Stimulated activated memory B cell treated with anti-CD40 and anti-IgM and Interleukin-4, amounts not matched to agents 10 μg/mL and 1 μg/mL and 100 μg/mL, for 72 hours (primary cell): ENCODE results near the gene SLC4A5.

Source experiments
- ATAC-seq: fragments of 150-1000 bp; cut with Tn5 transposase; 2 replicates; pipeline ENCODE4 v1.10.0; 2021
- H3K27ac Mint-ChIP-seq: one replicate; pipeline ENCODE4 v1.8.0; 2022; ENCODE audit warnings: mild to moderate bottlenecking, mixed read lengths
- H3K27me3 Mint-ChIP-seq: one replicate; pipeline ENCODE4 v1.8.0; 2022; ENCODE audit warnings: mixed read lengths
- H3K36me3 Mint-ChIP-seq: one replicate; pipeline ENCODE4 v1.8.0; 2022; ENCODE audit warnings: mixed read lengths
- H3K4me1 Mint-ChIP-seq: one replicate; pipeline ENCODE4 v1.8.0; 2022; ENCODE audit warnings: mixed read lengths
- H3K4me3 Mint-ChIP-seq: one replicate; pipeline ENCODE4 v1.8.0; 2022; ENCODE audit warnings: mild to moderate bottlenecking, moderate library complexity, mixed read lengths
- H3K9me3 Mint-ChIP-seq: one replicate; pipeline ENCODE4 v1.8.0; 2022; ENCODE audit warnings: mixed read lengths

The SLC4A5 gene

DNA sequence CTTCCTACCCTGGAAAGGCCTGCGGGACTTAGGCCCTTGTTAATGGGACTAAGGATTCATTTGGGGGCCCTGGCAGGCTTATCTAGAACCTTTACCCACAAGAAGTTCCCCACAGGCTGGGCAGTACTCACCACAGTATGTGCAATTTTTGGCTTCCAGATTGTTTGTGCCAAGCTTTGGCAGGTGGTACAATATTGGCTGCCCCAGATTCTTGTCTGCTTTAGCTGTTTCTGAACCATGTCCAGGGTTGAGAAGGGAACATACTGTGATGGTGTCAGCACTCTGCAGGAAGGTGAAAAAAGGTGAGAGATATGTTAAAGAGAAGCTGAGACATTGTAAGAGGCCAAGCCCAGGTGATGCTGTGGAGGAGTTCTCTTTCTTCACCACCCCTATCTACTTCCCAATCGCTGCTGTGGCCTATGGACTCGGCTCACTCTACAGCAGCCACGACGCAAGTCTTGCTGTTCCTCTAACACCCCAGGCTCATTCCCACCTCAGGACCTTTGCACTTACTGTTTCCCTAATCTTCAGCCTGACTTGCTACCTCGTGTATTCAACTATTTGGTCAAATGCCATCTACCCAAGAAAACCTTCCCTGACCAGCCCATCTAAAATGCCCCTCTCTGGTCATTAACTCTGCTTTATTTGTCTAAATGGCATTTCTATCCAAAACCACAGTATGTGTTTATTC, 9.2 kb downstream of the SLC4A5 start:
- Mint-ChIP-seq H3K4me3 (no peak overlapping the region), H3K27ac (no peak overlapping the region), H3K4me1 (no peaks in the 10 kb centered on the region), H3K9me3 (no peaks in the 10 kb centered on the region), H3K36me3 (peaks cover 9% of the 10 kb centered on the region), H3K27me3 (no peaks in the 10 kb centered on the region)
- ATAC-seq, result no peak

DNA sequence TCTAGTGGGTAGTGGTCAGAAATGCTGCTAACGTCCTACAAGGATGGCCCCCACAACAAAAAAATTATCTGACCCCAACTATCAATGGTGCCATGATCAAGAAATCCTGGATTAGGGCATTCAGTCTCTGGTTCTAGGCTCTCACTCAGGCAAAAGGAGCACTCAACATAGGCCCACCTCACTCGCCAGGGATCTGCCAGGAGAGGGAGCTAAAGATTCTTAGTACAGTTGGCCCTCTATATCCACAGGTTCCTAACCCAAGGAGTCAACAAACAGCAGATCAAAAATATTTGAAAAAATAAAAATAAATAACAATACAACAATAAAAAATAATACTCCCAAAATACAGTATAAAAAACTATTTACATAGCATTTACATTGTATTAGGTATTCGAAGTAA, 10.0 kb downstream of the SLC4A5 start:
- peaks cover 9% of the 10 kb centered on the region for H3K36me3 Mint-ChIP-seq
- no peaks in the 10 kb centered on the region for H3K9me3 Mint-ChIP-seq
- no peaks in the 10 kb centered on the region for H3K27me3 Mint-ChIP-seq
- H3K4me3 Mint-ChIP-seq, result no peak overlapping the region
- ATAC-seq, result no peak
- no peak overlapping the region for H3K27ac Mint-ChIP-seq
- no peaks in the 10 kb centered on the region for H3K4me1 Mint-ChIP-seq

DNA sequence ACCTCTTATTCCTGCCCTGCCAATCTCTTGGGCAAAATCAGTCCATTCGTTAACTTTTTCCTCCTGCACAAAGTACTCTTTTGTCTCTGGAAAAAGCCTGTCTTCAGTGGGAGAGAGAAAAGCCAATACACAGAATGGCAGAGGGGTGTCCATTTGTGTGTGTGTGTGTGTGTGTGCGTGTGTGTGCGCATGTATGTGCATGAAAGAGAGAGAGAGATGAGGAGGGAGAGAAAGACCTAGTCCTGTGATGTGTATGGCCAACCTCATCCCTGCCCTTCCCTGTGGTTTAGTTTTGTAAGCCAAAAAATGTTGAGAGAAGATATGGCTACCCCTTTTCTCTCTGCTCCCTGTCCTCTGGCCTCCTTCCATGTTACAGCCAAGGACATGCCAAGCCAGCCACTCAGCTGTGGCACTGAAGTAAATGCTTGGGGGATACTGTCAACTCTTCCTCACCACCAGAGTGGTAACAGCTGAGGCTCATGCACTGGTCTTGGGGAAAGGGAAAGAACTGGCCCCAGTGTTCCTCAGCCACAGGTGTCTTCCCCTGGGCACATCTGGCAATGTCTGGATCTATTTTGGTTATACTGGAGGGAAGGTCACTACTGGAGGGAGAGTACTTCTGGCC, 10.6 kb downstream of the SLC4A5 start:
- no peaks in the 10 kb centered on the region for H3K27me3 Mint-ChIP-seq
- ATAC-seq, result no peak
- no peaks in the 10 kb centered on the region for H3K9me3 Mint-ChIP-seq
- H3K36me3 Mint-ChIP-seq, result peaks cover 9% of the 10 kb centered on the region
- H3K27ac Mint-ChIP-seq, result no peak overlapping the region
- H3K4me3 Mint-ChIP-seq, result no peak overlapping the region
- H3K4me1 Mint-ChIP-seq, result no peaks in the 10 kb centered on the region

DNA sequence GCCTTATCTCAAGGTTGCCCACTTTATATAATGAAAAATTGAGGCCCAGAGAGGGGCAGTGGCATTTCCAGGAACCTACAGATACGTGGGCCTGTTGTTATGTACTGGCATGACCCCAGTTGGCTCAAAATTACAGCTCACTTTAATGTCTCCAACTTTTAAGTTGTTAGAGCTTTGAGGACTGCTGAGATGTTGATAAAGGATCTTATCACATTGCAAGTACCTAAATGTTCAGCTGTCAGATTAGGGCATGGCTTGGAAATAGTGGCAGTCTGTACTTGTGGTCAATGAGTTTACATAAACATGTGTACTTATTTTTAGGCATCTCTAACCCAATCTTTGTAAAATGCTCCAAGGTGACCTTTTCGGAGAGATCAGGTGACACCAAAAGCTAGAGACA, 14.6 kb downstream of the SLC4A5 start:
- Mint-ChIP-seq H3K36me3 (peaks cover 9% of the 10 kb centered on the region), H3K27ac (no peak overlapping the region), H3K4me1 (no peaks in the 10 kb centered on the region), H3K27me3 (no peaks in the 10 kb centered on the region), H3K9me3 (no peaks in the 10 kb centered on the region), H3K4me3 (no peak overlapping the region)
- ATAC-seq, result no peak

DNA sequence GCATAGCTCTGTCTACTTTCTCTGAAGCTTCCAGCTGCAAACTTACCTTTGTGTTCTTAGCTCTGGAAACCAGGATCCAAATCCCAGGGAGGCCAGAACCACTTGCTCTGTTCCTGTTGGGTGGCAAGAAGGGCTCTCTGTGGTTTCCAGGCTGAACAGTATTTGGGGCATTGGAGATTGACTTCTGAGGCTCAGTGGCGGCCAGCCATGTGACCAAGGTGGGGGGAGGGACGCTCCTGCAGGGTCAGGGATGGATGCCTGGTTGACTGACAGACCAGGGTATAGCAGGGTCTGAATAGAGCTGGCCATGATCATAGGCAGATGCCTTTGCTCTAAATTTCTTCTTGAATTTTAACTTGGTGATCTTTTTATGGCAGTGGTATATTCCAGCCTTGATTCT, 15.1 kb downstream of the SLC4A5 start:
- no peaks in the 10 kb centered on the region for H3K27me3 Mint-ChIP-seq
- no peaks in the 10 kb centered on the region for H3K4me1 Mint-ChIP-seq
- H3K27ac Mint-ChIP-seq, result no peak overlapping the region
- peaks cover 13% of the 10 kb centered on the region for H3K36me3 Mint-ChIP-seq
- no peak overlapping the region for H3K4me3 Mint-ChIP-seq
- H3K9me3 Mint-ChIP-seq, result no peaks in the 10 kb centered on the region
- ATAC-seq, result no peak

DNA sequence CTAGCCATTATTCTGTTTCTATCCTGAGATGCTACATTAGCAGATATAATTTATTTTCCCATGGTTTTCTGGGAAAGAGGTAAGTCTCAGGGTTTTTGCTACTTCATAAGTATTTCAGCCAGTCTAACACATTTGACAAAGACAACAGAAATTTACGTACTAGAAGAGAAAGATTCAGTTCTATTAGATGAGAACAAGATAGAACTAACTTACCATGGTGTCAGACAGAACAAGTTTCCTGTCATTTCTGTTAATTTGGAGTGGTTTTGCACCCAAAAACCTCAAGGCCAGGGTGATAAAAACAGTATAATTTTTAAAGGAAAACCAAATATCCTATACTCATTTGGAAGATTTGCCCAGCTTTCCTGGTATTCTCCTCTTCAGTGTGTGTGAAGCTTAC, 15.6 kb downstream of the SLC4A5 start:
- Mint-ChIP-seq H3K27me3 (no peaks in the 10 kb centered on the region), H3K4me1 (no peaks in the 10 kb centered on the region), H3K9me3 (no peaks in the 10 kb centered on the region), H3K27ac (no peak overlapping the region), H3K4me3 (no peak overlapping the region), H3K36me3 (peaks cover 11% of the 10 kb centered on the region)
- no peak for ATAC-seq

DNA sequence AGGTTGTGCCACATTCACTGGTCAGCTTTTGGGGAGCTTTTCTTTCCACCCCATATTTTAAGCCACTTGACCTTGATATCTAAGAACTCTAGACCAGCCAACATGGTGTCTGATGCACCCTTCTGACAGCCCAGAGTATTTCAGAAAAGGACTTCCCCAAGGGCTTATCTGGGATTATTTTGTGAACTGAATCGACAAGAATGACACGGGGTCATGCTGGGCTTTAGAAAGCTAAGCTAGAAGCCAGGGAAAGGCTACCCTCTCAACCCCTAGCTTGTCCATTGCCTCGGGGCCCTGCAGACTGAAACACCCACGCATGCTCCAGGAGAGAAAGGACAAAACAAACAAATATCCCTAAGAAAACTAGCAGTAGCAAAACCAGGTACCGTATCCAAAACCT, 16.0 kb downstream of the SLC4A5 start:
- H3K36me3 Mint-ChIP-seq, result peaks cover 7% of the 10 kb centered on the region
- no peaks in the 10 kb centered on the region for H3K9me3 Mint-ChIP-seq
- no peaks in the 10 kb centered on the region for H3K27me3 Mint-ChIP-seq
- H3K27ac Mint-ChIP-seq, result no peak overlapping the region
- no peak for ATAC-seq
- H3K4me3 Mint-ChIP-seq, result no peak overlapping the region
- no peaks in the 10 kb centered on the region for H3K4me1 Mint-ChIP-seq

DNA sequence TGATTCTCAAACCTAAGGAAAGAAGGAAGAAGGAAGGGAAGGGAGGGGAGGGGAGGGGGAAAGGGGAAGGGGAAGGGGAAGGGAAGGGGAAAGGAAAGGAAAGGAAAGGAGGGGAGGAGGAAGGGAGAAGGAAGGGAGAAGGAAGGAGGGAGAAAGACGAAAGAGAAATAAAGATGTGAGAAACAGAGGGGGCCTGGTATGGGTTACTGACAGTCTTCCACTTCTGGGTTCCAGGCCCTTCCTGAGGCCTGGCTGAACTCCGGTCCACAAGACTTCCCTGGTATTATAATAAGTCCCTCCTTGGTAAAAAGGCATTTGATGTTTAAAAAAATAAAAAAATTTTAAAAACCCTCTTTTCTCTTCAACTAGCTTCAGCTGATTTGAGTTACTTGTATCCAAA, 17.4 kb downstream of the SLC4A5 start:
- no peaks in the 10 kb centered on the region for H3K27me3 Mint-ChIP-seq
- ATAC-seq, result no peak

DNA sequence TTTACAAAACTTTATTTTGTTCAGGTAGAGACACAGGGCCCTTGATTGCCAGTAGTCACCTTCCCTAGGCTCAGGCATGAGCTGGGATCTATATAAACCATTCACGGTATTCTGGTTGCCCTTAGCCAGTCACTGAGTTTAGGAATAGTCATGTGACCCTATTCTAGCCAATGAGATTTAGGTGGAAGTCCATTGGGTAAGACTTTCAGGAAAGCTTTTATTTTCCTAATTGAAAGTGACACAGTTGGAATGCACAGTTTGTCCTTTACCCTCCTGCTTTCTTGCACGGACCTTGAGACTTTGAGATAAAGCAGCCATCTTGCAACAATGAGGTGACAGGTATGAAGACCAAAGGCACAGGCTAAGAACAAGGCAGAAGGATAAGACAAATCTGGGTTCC, 21.5 kb downstream of the SLC4A5 start:
- Mint-ChIP-seq H3K27me3 (no peaks in the 10 kb centered on the region), H3K9me3 (no peaks in the 10 kb centered on the region), H3K36me3 (peaks cover 28% of the 10 kb centered on the region), H3K4me1 (no peaks in the 10 kb centered on the region), H3K27ac (no peak overlapping the region), H3K4me3 (no peak overlapping the region)
- no peak for ATAC-seq

More for the DNA sequence above, 17.4 kb downstream of the SLC4A5 start:
- H3K36me3 Mint-ChIP-seq, result peaks cover 6% of the 10 kb centered on the region
- H3K4me3 Mint-ChIP-seq, result no peak overlapping the region
- no peaks in the 10 kb centered on the region for H3K4me1 Mint-ChIP-seq
- H3K9me3 Mint-ChIP-seq, result no peaks in the 10 kb centered on the region
- H3K27ac Mint-ChIP-seq, result no peak overlapping the region

DNA sequence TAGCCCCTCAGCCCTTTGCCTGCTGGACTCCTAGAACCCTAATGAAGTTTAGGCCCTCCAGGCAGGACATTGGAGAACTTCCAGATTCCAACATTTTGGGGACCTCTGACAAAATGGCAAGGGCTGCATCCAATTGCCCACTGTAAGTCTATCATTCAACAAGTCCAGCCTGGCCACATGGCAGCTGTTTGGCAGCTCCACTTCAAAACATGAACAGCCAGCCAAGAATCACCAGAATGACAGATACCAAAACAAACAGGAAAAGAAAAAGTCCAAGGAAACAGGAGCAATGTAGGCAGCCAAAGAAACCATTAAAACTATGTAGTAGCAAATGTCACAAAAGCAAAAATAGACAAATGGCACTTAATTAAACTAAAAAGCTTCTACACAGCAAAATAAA, 25.5 kb downstream of the SLC4A5 start:
- Mint-ChIP-seq H3K36me3 (peaks cover 32% of the 10 kb centered on the region), H3K27ac (no peak overlapping the region), H3K4me3 (no peak overlapping the region), H3K4me1 (no peaks in the 10 kb centered on the region), H3K9me3 (no peaks in the 10 kb centered on the region), H3K27me3 (no peaks in the 10 kb centered on the region)
- ATAC-seq, result no peak

DNA sequence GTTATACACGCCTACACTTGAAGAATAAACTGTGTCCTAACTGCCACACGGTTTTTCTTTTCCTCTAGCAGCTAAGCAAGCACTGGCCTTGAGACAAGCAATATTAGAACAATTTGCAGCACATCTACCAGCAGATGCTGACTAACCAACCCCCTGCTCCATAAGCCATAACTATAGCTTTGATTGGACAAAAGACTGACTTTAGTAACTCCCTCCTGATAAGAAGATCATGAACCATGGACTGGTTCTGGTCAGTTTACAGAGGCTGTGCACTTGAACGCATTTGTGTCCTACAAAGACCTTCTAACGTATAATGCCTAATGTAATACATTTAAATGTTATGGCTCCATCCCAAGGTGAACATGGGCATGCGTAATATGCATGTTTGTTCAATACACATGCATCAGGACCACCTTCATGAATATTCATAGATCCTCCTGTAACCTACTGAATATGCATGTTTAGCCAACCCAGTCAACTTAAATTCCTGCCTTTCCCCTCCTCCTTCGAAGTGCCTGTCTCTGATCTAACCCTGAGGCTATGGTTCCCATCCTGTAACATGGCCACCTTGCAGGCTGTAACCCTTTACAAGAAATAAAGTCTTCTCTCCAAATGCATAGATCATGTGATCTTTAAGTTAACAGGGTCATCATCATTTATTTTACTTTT, 26.5 kb downstream of the SLC4A5 start:
- Mint-ChIP-seq H3K27ac (no peak overlapping the region), H3K4me1 (no peaks in the 10 kb centered on the region), H3K9me3 (peaks cover 2% of the 10 kb centered on the region), H3K4me3 (no peak overlapping the region), H3K36me3 (peaks cover 36% of the 10 kb centered on the region), H3K27me3 (no peaks in the 10 kb centered on the region)
- no peak for ATAC-seq

DNA sequence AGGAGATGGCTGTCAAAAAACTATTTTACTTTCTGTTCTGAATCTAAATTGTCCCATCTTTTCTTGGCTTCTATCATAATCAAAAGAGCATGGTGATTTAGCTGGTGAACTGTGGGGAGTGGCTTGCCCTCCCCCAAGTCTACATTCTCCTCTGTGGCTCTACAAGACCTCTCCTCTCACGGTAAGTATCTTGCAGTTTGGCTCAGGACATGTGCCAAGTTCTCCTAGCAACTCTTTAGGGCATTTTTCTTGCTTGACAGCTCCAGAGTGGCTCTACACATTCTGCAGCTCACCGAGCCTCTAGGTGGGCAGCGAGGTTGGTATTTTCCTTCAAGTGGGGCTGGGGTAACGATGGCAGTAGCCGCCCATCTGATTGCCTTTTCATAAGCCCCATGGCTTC, 29.1 kb downstream of the SLC4A5 start:
- Mint-ChIP-seq H3K9me3 (peaks cover 3% of the 10 kb centered on the region), H3K27ac (no peak overlapping the region), H3K36me3 (peaks cover 24% of the 10 kb centered on the region), H3K4me3 (no peak overlapping the region), H3K27me3 (no peaks in the 10 kb centered on the region), H3K4me1 (no peaks in the 10 kb centered on the region)
- no peak for ATAC-seq

DNA sequence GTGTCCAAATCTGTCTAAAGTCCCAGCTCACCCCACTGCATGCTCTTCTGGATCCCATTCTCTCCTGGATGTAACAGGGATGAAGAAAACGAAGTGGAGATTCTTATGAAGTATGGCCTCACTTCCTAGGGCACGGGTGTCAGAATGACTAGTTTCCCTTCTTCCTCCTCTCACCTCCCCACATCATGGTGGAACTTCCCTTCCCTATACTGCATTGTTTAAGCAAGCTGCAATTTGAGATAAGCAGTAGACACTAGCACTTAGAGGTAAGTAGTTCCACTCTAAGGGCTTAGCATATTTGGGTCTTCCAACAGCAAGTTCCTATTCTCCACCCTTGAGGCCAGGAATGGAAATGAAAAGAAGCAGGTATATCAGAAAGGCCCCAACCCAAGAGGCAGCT, 29.7 kb downstream of the SLC4A5 start:
- H3K36me3 Mint-ChIP-seq, result peaks cover 24% of the 10 kb centered on the region
- no peaks in the 10 kb centered on the region for H3K4me1 Mint-ChIP-seq
- ATAC-seq, result no peak
- H3K9me3 Mint-ChIP-seq, result peaks cover 3% of the 10 kb centered on the region
- H3K27me3 Mint-ChIP-seq, result no peaks in the 10 kb centered on the region
- H3K4me3 Mint-ChIP-seq, result no peak overlapping the region
- H3K27ac Mint-ChIP-seq, result no peak overlapping the region

DNA sequence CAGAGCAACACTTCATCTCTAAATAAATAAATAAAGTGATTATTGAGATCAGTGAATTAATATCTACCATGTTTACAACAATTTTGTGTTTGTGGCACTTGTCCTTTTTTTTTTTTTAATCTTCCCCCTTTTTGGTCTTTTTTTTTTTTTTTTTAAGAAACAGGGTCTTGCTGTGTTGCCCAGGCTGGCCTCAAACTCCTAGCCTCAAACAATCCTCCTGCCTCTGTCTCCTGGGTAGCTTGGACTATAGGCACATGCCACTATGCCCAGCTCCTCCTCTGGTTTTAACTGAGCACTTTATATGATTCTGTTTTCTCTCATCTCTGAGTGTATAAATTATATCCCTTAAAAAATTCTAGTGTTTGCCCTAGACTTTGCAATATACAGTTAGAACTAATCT, 30.3 kb downstream of the SLC4A5 start:
- Mint-ChIP-seq H3K27me3 (no peaks in the 10 kb centered on the region), H3K9me3 (peaks cover 3% of the 10 kb centered on the region), H3K4me1 (no peaks in the 10 kb centered on the region), H3K36me3 (peaks cover 25% of the 10 kb centered on the region), H3K27ac (no peak overlapping the region), H3K4me3 (no peak overlapping the region)
- ATAC-seq, result no peak

DNA sequence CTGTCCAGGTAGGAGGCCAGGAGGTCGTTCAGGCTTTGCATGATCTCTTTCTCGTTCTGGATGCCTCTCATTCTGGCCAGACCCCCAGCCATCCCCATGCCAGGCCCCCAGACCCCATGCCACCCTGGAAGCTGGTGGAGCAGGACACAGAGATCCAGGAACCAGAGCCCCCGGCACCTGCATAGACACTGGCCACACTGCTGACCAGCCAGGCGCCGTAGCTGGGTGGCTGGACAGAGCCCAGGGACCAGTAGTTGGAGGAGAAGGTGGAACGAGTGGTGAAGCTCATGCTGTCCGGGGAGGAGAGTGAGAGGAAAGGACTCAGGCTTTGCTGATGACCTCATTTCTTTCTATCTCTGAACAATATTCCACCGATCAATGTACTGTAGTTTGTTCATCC, 35.5 kb downstream of the SLC4A5 start:
- no peaks in the 10 kb centered on the region for H3K4me1 Mint-ChIP-seq
- H3K4me3 Mint-ChIP-seq, result no peak overlapping the region
- no peak overlapping the region for H3K27ac Mint-ChIP-seq
- H3K36me3 Mint-ChIP-seq, result peaks cover 23% of the 10 kb centered on the region
- no peak for ATAC-seq
- peaks cover 3% of the 10 kb centered on the region for H3K9me3 Mint-ChIP-seq
- H3K27me3 Mint-ChIP-seq, result no peaks in the 10 kb centered on the region
